NCI-H2227 (cell line): Measurements from ENCODE around the gene HIF3A.

ENCODE experiments used
- DNase-seq: peaks from one replicate; lab custom pipeline; 2025; ENCODE audit not compliant: unreplicated experiment; lab: John Stamatoyannopoulos, UW

HIF3A gene

GRCh38 chr19:46326608-46327007 lies 29.8 kb downstream of the HIF3A start:
- no peak for DNase-seq

- DNase-seq: no peak
These were observed 31.2 kb downstream of the HIF3A start for GRCh38 chr19:46328079-46328478.

GRCh38 chr19:46330319-46330918 lies 33.6 kb downstream of the HIF3A start:
- no peak for DNase-seq

- DNase-seq: no peak
These were observed 40.6 kb downstream of the HIF3A start for GRCh38 chr19:46337487-46337886.

- no peak for DNase-seq
These were observed 42.6 kb downstream of the HIF3A start for GRCh38 chr19:46339446-46339845.

GRCh38 chr19:46340051-46340659 lies 43.3 kb downstream of the HIF3A start:
- DNase-seq: no peak

- DNase-seq: no peak
These were observed 45.1 kb downstream of the HIF3A start for GRCh38 chr19:46341937-46342336.

GRCh38 chr19:46344363-46344762 lies 47.5 kb downstream of the HIF3A start:
- DNase-seq: no peak

- no peak for DNase-seq
These were observed 48.3 kb downstream of the HIF3A start for GRCh38 chr19:46345157-46345556.

- DNase-seq: peak; percentile 93
These were observed 50.2 kb downstream of the HIF3A start, which contains the start of gene PPP5C for GRCh38 chr19:46346821-46347571. Gene PPP5C (plus strand): TSS chr19:46347087. CDS start chr19:46347097, 10 bp downstream.

- DNase-seq: no peak
These were observed 50.7 kb downstream of the HIF3A start for GRCh38 chr19:46347572-46347883.

- DNase-seq: no peak
These were observed 51.1 kb downstream of the HIF3A start for GRCh38 chr19:46347985-46348384.

GRCh38 chr19:46349311-46349993 lies 52.6 kb downstream of the HIF3A start:
- DNase-seq: no peak

GRCh38 chr19:46350029-46350757 lies 53.4 kb downstream of the HIF3A start:
- DNase-seq: no peak

- no peak for DNase-seq
These were observed 53.9 kb downstream of the HIF3A start for GRCh38 chr19:46350758-46351159.

GRCh38 chr19:46351241-46352041 lies 54.6 kb downstream of the HIF3A start:
- DNase-seq: no peak

- no peak for DNase-seq
These were observed 57.1 kb downstream of the HIF3A start for GRCh38 chr19:46353730-46354528.

GRCh38 chr19:46355234-46356148 lies 58.6 kb downstream of the HIF3A start:
- no peak for DNase-seq
